Measurements from ENCODE around the gene GCH1. TPM values are rescaled to one million over a fixed set of nuclear protein-coding genes. Genes with fewer than 3 reads are reported as not detected.
"Not testable (repeated sequence)": the region's sequence is repeated elsewhere in the genome, so short reads cannot be mapped to it uniquely, and the experiment has no call there.

GCH1 gene
- total RNA-seq, 4 donors from 2014 or later: 15.7 to 29.2 (median 28.1) TPM

DNA sequence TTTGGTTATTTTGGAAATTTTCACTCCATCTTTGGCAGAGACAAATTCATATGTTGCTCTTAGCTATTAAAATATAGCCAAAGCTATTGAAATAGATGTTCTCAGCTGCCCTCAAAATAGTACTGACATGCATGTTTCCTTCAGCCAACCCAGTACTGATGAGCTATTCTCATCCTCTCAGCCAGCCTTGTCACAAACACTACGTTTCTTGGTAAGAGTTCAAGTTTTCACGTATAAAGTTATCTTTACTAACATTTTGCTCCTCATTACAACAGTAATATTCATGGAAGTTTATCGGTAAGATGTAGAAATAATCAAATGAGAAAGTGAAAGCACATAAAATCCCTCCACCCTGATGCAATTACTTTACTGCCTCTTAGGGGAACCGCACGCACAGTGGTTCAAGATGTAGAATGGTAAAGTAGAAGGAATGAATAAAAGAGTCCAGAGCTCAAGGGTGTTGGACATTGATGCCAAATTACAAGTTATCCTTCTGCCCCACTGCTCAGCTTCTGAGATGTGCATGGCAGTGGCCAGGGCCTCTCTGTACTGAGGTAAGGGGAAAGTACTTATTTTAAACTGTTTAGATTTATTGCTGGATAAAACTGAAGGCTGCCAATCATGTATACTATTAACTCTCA is 20.7 kb downstream of the GCH1 start:
- peak overlapping the region; percentile 75 to 87 (median 80) for H3K27ac ChIP-seq
- no peaks in the 10 kb centered on the region for H3K9me3 ChIP-seq
- H3K36me3 ChIP-seq: no peaks in the 10 kb centered on the region
- no peaks in the 10 kb centered on the region for H3K27me3 ChIP-seq
- peaks cover 0 to 5% (median 0%) of the 10 kb centered on the region in 4 donors for H3K4me1 ChIP-seq
- H3K4me3 ChIP-seq: peak overlapping the region; percentile 28 to 54 (median 39)
- peak in 2 of 3 donors; percentile 30 to 53 for DNase-seq
- TF ChIP-seq POLR2A (IDR thresholded peaks at IDR 0.05): no peak
- TF ChIP-seq, protein P1, sequence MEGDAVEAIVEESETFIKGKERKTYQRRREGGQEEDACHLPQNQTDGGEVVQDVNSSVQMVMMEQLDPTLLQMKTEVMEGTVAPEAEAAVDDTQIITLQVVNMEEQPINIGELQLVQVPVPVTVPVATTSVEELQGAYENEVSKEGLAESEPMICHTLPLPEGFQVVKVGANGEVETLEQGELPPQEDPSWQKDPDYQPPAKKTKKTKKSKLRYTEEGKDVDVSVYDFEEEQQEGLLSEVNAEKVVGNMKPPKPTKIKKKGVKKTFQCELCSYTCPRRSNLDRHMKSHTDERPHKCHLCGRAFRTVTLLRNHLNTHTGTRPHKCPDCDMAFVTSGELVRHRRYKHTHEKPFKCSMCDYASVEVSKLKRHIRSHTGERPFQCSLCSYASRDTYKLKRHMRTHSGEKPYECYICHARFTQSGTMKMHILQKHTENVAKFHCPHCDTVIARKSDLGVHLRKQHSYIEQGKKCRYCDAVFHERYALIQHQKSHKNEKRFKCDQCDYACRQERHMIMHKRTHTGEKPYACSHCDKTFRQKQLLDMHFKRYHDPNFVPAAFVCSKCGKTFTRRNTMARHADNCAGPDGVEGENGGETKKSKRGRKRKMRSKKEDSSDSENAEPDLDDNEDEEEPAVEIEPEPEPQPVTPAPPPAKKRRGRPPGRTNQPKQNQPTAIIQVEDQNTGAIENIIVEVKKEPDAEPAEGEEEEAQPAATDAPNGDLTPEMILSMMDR (IDR thresholded peaks at IDR 0.05): peak in 1 of 6 experiments; percentile 9

DNA sequence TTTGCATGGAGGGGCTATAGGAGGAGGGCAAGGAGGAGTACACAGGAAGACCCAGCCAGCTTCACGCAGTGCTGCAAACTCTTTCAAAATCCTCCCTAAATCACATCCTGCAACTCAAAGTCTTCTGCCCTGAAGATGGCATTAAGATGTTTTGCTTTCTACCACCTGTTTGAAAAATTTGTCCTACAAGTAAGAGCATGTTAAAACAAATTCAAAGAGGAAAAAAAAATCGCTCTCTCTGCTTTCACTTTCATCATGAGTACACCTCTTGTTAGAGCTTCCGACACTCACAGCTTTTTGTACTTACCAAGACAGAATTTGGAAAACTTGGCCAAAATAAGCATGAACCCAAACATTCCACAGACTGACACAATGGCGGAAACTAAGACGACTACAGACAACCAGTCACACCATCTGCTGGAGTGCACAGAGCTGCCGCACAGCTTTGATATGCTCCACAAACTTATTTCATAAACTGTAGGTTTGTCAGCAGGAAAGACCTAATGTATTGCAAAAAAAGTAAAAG is 21.3 kb downstream of the GCH1 start:
- TF ChIP-seq, protein P1 (IDR thresholded peaks at IDR 0.05): peak in 1 of 6 experiments; percentile 2
- TF ChIP-seq POLR2A (IDR thresholded peaks at IDR 0.05): no peak
- Histone ChIP-seq H3K36me3 (no peaks in the 10 kb centered on the region), H3K4me3 (peak overlapping the region; percentile 28 to 54 (median 39)), H3K4me1 (peaks cover 0 to 5% (median 0%) of the 10 kb centered on the region in 4 donors), H3K27ac (peak overlapping the region; percentile 75 to 87 (median 80)), H3K27me3 (no peaks in the 10 kb centered on the region), H3K9me3 (no peaks in the 10 kb centered on the region)
- DNase-seq: peak in 2 of 3 donors; percentile 33 to 59

DNA sequence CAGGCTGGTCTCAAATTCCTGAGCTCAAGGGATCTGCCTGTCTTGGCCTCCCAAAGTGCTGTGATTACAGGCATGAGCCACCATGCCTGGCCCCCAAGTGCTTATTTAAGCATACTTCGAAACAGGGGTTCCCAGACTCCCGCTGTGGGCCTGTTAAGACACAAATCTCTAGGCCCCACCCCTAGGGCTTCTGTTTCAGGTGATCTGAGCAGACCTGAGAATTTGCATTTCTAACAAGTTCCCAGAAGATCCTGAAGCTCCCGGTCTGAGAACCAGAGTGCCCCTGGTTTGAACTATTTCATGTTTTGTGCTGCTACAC is 25.0 kb downstream of the GCH1 start:
- no peak for DNase-seq
- Histone ChIP-seq H3K4me1 (peaks cover 0 to 5% (median 0%) of the 10 kb centered on the region in 4 donors), H3K4me3 (no peak overlapping the region), H3K27me3 (no peaks in the 10 kb centered on the region), H3K36me3 (no peaks in the 10 kb centered on the region), H3K27ac (peak overlapping the region in 3 of 4 donors; percentile 23 to 52 (median 24)), H3K9me3 (no peaks in the 10 kb centered on the region)
- TF ChIP-seq, protein P1 (IDR thresholded peaks at IDR 0.05): no peak
- TF ChIP-seq POLR2A (IDR thresholded peaks at IDR 0.05): no peak

DNA sequence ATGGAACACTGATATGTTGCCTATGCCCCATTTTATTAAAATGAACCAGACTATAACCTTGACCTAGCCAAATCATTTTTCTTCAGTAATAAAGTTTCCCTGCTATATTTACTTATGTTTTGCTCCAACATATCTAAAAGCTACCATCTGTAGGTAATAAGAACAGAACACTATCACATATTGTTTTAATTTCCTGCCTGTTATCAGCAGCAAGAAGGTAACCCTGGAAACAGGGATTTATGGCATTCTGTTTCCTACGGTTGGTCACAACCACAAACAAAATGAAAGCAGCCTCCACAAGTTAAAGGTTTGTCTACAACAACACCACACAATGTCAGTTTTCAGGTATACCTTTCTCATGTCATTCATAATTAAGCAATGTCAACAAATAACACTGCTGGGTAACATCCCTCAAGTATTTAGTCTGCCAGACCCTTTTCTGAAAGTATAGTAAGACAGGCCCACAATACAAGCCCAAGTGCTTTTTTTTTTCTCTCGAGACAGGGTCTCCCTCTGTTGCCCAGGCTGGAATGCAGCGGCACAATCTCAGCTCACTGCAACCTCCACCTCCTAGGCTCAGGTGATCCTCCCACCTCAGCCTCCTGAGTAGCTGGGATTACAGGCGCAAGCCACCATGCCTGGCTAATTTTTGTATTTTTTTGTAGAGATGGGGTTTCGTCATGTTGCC is 25.5 kb downstream of the GCH1 start:
- H3K27me3 ChIP-seq: no peaks in the 10 kb centered on the region
- no peaks in the 10 kb centered on the region for H3K9me3 ChIP-seq
- DNase-seq: no peak
- H3K4me1 ChIP-seq: peaks cover 0 to 2% (median 0%) of the 10 kb centered on the region in 4 donors
- no peaks in the 10 kb centered on the region for H3K36me3 ChIP-seq
- H3K27ac ChIP-seq: peak overlapping the region in 3 of 4 donors; percentile 23 to 52 (median 24)
- no peak for TF ChIP-seq POLR2A (IDR thresholded peaks at IDR 0.05)
- TF ChIP-seq, protein P1 (IDR thresholded peaks at IDR 0.05): no peak
- H3K4me3 ChIP-seq: no peak overlapping the region

DNA sequence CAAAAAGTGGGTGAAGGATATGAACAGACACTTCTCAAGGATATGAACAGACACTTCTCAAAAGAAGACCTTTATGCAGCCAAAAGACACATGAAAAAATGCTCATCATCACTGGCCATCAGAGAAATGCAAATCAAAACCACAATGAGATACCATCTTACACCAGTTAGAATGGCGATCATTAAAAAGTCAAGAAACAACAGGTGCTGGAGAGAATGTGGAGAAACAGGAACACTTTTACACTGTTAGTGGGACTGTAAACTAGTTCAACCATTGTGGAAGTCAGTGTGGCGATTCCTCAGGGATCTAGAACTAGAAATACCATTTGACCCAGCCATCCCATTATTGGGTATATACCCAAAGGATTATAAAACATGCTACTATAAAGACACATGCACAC is 27.0 kb downstream of the GCH1 start:
- DNase-seq: not testable (repeated sequence)

DNA sequence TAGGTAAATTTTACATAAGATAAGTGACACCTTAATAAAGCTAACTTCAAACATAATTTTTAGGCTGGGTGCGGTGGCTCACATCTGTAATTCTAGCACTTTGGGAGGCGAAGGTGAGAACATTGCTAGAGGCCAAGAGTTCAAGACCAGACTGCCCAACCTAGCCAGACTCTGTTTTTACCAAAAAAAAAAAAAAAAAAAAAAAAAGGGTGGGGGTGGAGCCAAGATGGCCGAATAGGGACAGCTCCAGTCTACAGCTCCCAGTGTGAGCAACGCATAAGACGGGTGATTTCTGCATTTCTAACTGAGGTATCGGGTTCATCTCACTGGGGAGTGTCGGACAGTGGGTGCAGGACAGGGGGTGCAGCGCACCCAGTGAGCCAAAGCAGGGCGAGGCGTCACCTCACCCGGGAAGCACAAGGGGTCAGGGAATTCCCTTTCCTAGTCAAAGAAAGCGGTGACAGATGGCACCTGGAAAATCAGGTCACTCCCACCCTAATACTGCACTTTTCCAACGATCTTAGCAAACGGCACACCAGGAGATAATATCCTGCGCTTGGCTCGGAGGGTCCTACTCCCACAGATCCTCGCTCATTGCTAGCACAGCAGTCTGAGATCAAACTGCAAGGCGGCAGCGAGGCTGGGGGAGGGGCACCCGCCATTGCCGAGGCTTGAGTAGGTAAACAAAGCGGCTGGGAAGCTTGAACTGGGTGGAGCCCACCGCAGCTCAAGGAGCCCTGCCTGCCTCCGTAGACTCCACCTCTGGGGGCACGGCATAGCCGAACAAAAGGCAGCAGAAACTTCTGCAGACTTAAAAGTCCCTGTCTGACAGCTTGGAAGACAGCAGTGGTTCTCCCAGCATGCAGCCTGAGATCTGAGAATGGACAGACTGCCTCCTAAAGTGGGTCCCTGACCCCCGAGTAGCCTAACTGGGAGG is 32.2 kb downstream of the GCH1 start:
- H3K9me3 ChIP-seq, H3K27me3 ChIP-seq, H3K4me1 ChIP-seq, H3K36me3 ChIP-seq: not testable (repeated sequence)
- DNase-seq: peak in 1 of 3 donors; percentile 50
- Histone ChIP-seq H3K4me3 (peak overlapping the region; percentile 15 to 54 (median 34)), H3K27ac (peak overlapping the region in 2 of 4 donors; percentile 34 to 62)

More for the DNA sequence above, 27.0 kb downstream of the GCH1 start:
- not testable (repeated sequence) for H3K27me3 ChIP-seq, H3K36me3 ChIP-seq, H3K4me1 ChIP-seq, H3K27ac ChIP-seq, H3K9me3 ChIP-seq, H3K4me3 ChIP-seq
